ENCODE measurements around the gene CRYZL1.
"Not testable (repeated sequence)": the region's sequence is repeated elsewhere in the genome, so short reads cannot be mapped to it uniquely, and the experiment has no call there.

The CRYZL1 gene

DNA sequence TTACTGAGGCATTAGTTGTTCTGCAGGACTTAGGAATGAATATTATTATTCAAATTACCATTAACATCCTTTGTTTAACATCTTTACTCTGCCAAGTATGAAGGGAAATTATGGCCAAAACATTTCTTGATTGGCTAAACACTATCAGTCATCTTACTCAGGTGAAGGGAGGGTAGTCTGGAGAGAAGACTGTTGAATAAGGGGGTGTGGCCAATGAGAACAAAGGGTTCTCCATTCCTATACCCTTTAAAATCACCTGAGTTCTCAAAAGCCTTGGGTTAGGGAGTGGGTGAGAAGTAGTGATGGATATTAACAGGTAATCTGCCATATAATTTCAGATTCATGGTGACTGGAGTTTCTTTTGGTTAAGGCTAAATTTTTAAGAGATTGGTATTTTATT lies 19.3 kb downstream of the CRYZL1 start:
- peaks cover 16% of the 10 kb centered on the region for H3K36me3 ChIP-seq (ENCODE audit: control insufficient read depth, insufficient read depth, low read length)
- no peak overlapping the region for H3K9ac ChIP-seq (ENCODE audit: low read length)
- H3K9me3 ChIP-seq (ENCODE audit: control insufficient read depth, insufficient read depth, low read depth, low read length), result no peaks in the 10 kb centered on the region
- no peak overlapping the region for H3K4me3 ChIP-seq (ENCODE audit: low read depth, low read length)
- peaks cover 10% of the 10 kb centered on the region; the same call in 1 of the 2 replicates for H3K4me1 ChIP-seq (ENCODE audit: control insufficient read depth, insufficient read depth, low read length)
- no peaks in the 10 kb centered on the region for H3K27me3 ChIP-seq (ENCODE audit: control insufficient read depth, insufficient read depth, low read length)
- H3K27ac ChIP-seq (ENCODE audit: low read depth, low read length), result no peak overlapping the region

DNA sequence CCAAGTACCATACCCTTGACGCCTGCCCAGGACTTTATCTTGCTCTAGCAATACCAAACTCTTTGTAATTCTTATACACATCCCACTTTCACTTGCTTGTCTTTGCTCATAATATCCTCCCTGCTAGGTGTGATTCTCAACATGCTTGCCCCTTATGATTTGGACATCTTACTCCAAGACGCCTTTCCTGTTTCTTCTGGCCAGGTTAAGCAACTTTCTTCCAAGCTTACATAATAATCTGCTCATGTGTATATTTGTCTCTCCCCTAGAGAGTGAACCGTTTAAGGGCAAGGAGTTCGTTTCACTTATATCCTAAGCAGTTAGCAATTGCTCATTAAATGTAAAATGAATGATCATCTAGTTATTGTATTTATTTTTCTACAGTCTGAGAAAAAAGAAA lies 21.8 kb downstream of the CRYZL1 start:
- Histone ChIP-seq H3K36me3 (ENCODE audit: control insufficient read depth, insufficient read depth, low read length) (peaks cover 16% of the 10 kb centered on the region), H3K9ac (ENCODE audit: low read length) (no peak overlapping the region), H3K27me3 (ENCODE audit: control insufficient read depth, insufficient read depth, low read length) (no peaks in the 10 kb centered on the region), H3K9me3 (ENCODE audit: control insufficient read depth, insufficient read depth, low read depth, low read length) (no peaks in the 10 kb centered on the region), H3K4me1 (ENCODE audit: control insufficient read depth, insufficient read depth, low read length) (peaks cover 10% of the 10 kb centered on the region; the same call in 1 of the 2 replicates), H3K4me3 (ENCODE audit: low read depth, low read length) (no peak overlapping the region), H3K27ac (ENCODE audit: low read depth, low read length) (no peak overlapping the region)

DNA sequence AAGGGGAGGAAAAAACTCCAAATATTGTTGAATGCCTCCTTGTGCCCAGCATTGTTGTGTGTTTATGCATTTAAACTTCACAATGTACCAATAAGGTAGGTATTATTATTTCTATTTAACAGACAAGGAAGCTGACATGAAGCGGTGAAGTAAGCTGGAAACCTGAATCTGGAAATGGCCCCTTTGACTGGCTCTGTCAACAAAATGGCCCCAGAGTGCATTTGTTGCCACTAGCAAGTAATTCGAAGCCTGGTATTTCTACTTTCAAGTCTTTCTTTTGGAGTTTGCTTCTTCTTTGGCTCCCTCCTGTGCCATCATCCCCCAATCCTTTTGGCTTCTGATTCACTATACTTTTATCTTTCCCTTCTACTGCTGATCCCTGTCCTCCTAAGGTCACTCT lies 23.1 kb downstream of the CRYZL1 start:
- H3K27ac ChIP-seq (ENCODE audit: low read depth, low read length), result no peak overlapping the region
- H3K27me3 ChIP-seq (ENCODE audit: control insufficient read depth, insufficient read depth, low read length), result no peaks in the 10 kb centered on the region
- peaks cover 10% of the 10 kb centered on the region; the same call in 1 of the 2 replicates for H3K4me1 ChIP-seq (ENCODE audit: control insufficient read depth, insufficient read depth, low read length)
- peaks cover 14% of the 10 kb centered on the region for H3K36me3 ChIP-seq (ENCODE audit: control insufficient read depth, insufficient read depth, low read length)
- no peak overlapping the region for H3K9ac ChIP-seq (ENCODE audit: low read length)
- no peak overlapping the region for H3K4me3 ChIP-seq (ENCODE audit: low read depth, low read length)
- no peaks in the 10 kb centered on the region for H3K9me3 ChIP-seq (ENCODE audit: control insufficient read depth, insufficient read depth, low read depth, low read length)

DNA sequence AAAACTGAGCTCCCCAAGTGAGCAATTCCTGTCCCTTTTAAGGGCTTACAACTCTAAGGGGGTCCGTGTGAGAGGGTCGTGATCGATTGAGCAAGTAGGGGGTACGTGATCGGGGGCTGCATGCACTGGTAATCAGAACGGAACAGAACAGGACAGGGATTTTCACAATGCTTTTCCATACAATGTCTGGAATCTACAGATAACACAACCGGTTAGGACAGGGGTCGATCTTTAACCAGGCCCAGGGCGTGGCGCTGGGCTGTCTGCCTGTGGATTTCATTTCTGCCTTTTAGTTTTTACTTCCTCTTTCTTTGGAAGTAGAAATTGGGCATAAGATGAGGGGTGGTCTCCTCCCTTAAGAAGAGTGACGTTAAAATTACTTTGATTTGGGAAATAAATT lies 24.0 kb downstream of the CRYZL1 start:
- not testable (repeated sequence) for H3K9me3 ChIP-seq (ENCODE audit: control insufficient read depth, insufficient read depth, low read depth, low read length)
- peaks cover 19% of the 10 kb centered on the region for H3K36me3 ChIP-seq (ENCODE audit: control insufficient read depth, insufficient read depth, low read length)

DNA sequence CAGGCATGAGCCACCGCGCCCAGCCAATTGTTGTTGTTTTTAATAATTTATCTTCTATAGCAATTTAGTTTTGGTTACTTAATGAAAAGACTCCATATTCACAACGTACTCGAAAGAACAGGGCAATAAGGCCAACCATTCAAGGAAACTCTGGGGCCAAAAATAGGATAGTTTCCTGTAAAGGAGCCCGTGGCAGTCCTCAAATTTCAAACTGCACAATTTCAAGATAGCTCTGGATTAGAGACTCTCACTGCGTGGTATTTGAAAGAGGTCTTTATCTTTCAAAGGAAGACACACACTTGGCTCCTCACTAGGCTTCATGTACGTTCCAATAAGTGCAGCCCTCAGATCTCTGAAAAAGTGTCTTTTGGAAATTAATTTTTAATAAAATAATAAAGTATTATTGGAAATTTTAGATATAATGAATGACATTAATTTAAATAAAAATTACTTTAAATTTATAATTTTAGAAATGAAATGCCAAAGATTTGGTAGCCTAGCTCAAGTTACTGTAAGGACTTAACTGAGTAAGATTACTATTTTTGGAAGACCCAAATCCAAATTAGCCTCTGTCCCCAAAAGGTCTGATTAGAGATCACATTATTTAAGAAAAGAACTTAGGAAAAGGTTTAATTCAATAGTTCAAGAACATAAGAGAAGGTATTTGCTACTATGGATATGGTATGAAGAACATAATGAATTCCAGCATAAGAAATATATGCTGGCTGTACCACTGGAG lies 30.4 kb downstream of the CRYZL1 start:
- no peak overlapping the region for H3K4me3 ChIP-seq (ENCODE audit: low read depth, low read length)
- H3K27me3 ChIP-seq (ENCODE audit: control insufficient read depth, insufficient read depth, low read length), result no peaks in the 10 kb centered on the region
- no peaks in the 10 kb centered on the region for H3K9me3 ChIP-seq (ENCODE audit: control insufficient read depth, insufficient read depth, low read depth, low read length)
- no peak overlapping the region for H3K9ac ChIP-seq (ENCODE audit: low read length)
- no peak overlapping the region for H3K27ac ChIP-seq (ENCODE audit: low read depth, low read length)
- H3K4me1 ChIP-seq (ENCODE audit: control insufficient read depth, insufficient read depth, low read length), result no peaks in the 10 kb centered on the region
- peaks cover 30% of the 10 kb centered on the region for H3K36me3 ChIP-seq (ENCODE audit: control insufficient read depth, insufficient read depth, low read length)

More for the DNA sequence above, 24.0 kb downstream of the CRYZL1 start:
- not testable (repeated sequence) for H3K27ac ChIP-seq (ENCODE audit: low read depth, low read length); H3K4me1 ChIP-seq (ENCODE audit: control insufficient read depth, insufficient read depth, low read length); H3K4me3 ChIP-seq (ENCODE audit: low read depth, low read length); H3K27me3 ChIP-seq (ENCODE audit: control insufficient read depth, insufficient read depth, low read length); H3K9ac ChIP-seq (ENCODE audit: low read length)

DNA sequence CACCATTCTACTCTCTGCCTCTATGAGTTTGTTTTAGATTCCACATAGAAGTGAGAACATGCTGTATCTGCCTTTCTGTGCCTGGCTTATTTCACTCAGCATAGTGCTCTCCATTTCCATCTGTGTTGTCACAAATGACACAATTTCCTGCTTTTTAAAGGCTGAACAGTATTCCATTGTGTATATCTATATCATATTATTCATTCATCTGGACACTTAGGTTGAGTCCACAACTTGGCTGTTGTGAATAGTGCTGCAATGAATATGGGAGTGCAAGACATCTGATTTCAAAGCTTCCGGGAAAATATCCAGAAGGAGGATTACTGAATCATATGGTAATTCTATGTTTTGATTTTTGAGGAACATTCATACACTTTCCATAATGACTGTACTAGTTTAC lies 33.0 kb downstream of the CRYZL1 start:
- H3K27me3 ChIP-seq (ENCODE audit: control insufficient read depth, insufficient read depth, low read length), result no peaks in the 10 kb centered on the region
- no peak overlapping the region for H3K4me3 ChIP-seq (ENCODE audit: low read depth, low read length)
- H3K4me1 ChIP-seq (ENCODE audit: control insufficient read depth, insufficient read depth, low read length), result no peaks in the 10 kb centered on the region
- H3K9me3 ChIP-seq (ENCODE audit: control insufficient read depth, insufficient read depth, low read depth, low read length), result no peaks in the 10 kb centered on the region
- H3K36me3 ChIP-seq (ENCODE audit: control insufficient read depth, insufficient read depth, low read length), result peaks cover 31% of the 10 kb centered on the region
- no peak overlapping the region for H3K9ac ChIP-seq (ENCODE audit: low read length)
- H3K27ac ChIP-seq (ENCODE audit: low read depth, low read length), result no peak overlapping the region

DNA sequence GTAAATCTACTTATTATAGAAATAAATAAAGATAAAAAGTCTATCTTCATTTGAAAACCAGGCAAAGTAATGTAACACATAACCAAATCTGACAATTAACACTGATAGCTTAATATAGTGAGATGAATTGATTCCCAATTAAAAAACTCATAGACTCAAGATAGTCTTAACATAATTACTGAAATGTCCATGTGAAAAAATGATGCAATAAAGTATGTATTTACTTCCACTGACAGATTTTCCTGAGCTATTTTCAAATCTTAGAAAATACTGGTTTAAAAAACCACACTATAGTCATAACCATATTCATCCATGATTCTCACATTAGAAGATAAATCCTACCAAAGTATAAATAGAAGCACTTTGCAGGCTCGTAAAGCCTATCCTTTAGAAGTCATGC lies 43.5 kb downstream of the CRYZL1 start:
- Histone ChIP-seq H3K36me3 (ENCODE audit: control insufficient read depth, insufficient read depth, low read length) (peaks cover 58% of the 10 kb centered on the region), H3K4me1 (ENCODE audit: control insufficient read depth, insufficient read depth, low read length) (no peaks in the 10 kb centered on the region), H3K27me3 (ENCODE audit: control insufficient read depth, insufficient read depth, low read length) (no peaks in the 10 kb centered on the region), H3K4me3 (ENCODE audit: low read depth, low read length) (no peak overlapping the region), H3K27ac (ENCODE audit: low read depth, low read length) (no peak overlapping the region), H3K9me3 (ENCODE audit: control insufficient read depth, insufficient read depth, low read depth, low read length) (no peaks in the 10 kb centered on the region), H3K9ac (ENCODE audit: low read length) (no peak overlapping the region)

DNA sequence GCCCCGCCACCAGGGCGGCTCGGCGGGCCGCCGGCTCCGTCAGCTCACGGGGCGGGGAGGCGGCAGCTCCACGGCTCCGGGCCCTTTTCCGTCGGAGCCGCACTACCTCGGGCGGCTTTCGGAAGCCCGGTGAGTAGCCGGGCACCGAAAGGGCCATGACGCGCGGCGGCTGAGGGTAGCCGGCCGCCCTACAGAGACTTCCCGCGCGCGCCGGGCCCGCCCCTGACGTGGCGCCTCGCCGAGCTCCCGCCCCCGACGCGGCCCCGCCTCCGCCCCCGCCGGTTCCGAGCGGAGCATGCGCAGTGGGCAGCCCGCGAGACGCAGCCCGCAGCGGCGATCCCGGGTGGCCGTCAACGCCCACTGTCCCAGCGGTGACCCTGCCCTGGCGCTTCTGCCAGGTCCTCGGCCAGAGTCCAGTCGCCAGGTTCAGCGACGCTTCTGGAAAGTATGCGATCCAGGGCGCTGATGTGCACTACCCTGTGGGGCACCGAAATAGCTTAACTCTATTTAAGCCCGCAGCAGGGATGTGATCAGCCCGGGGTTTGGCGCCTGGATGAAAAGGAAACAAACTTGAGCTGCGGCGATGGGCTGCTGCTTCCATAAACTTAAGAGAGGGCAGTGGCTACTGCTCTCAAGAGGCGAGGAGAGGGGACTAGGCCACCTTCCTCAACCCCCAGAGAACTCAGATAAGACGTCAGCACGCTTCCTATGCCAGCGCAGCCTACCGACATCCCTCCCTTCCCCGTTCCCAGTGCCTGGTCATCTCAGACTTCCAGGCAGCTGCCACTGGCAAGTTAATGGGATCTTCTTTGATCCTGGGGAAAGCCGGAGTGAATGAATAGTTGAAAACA lies 52.8 kb downstream of the CRYZL1 start, which contains the start of gene DONSON:
DONSON (minus strand) TSS at position 200 of the 851 bp plus-strand sequence; CDS start at position 157, 43 bp downstream.
- Histone ChIP-seq H3K36me3 (ENCODE audit: control insufficient read depth, insufficient read depth, low read length) (peaks cover 19% of the 10 kb centered on the region), H3K4me3 (ENCODE audit: low read depth, low read length) (peak within 1 kb of the TSS; percentile 71), H3K9ac (ENCODE audit: low read length) (peak within 1 kb of the TSS; percentile 85), H3K4me1 (ENCODE audit: control insufficient read depth, insufficient read depth, low read length) (peaks cover 9% of the 10 kb centered on the region; the same call in 1 of the 2 replicates), H3K27ac (ENCODE audit: low read depth, low read length) (no peak within 1 kb of the TSS; the same call in 1 of the 2 replicates), H3K9me3 (ENCODE audit: control insufficient read depth, insufficient read depth, low read depth, low read length) (no peaks in the 10 kb centered on the region), H3K27me3 (ENCODE audit: control insufficient read depth, insufficient read depth, low read length) (no peaks in the 10 kb centered on the region)

DNA sequence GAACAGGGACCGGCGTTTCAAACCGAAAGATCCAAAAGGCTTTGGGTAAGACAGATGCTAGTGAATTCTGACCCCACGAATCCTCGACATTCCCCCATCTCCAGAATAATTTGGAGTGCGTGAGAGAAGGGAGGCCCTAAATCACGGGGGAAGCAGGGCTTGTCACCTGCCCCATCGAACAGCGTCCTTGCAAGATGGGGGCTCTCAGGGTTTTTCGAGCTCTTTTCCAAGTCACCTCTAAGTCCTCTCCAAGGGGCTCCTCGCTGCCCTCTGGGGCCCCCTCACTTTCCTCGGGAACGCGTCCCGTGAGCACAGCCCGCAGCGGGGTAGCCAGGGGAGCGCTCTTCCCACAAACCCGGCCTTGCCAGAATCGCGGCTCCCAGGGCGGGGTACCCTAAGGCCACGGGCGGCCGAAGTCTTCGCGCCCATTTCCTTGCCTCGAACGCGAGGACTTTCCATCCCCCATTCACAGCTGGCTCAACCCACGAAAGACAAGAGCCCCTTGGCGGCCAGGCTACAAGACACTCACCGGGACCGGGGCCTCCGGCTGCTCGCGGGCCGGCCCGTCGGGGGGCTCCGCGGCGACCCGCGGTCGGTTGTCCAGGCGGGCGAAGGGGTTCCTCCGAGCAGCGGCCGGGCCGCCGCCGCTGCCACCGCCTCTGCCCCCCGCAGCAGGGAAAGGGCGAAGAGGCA lies 53.6 kb downstream of the CRYZL1 start:
- Histone ChIP-seq H3K4me1 (ENCODE audit: control insufficient read depth, insufficient read depth, low read length) (peaks cover 9% of the 10 kb centered on the region; the same call in 1 of the 2 replicates), H3K9ac (ENCODE audit: low read length) (peak overlapping the region; percentile 85), H3K27ac (ENCODE audit: low read depth, low read length) (no peak overlapping the region; the same call in 1 of the 2 replicates), H3K27me3 (ENCODE audit: control insufficient read depth, insufficient read depth, low read length) (no peaks in the 10 kb centered on the region), H3K9me3 (ENCODE audit: control insufficient read depth, insufficient read depth, low read depth, low read length) (no peaks in the 10 kb centered on the region), H3K4me3 (ENCODE audit: low read depth, low read length) (peak overlapping the region; percentile 71), H3K36me3 (ENCODE audit: control insufficient read depth, insufficient read depth, low read length) (peaks cover 24% of the 10 kb centered on the region)

DNA sequence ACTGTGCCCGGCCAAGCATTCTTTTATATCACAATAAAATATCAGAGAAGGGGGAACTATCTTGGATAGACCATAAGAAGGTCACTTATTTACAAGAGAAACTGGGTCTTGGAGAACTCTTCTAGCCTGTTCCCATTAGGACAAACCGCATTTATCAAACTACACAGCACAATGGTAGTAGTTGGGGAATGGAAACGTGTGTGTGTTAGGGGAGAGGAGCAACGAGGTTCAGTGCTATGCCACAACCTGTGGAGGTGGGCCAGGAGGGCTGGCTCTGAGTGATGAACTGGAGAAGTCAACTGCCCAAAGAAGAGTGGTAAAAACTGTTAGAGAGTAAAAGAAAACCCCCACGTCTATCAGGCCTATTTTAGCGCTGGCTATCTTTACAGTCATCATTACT lies 54.6 kb downstream of the CRYZL1 start:
- Histone ChIP-seq H3K9me3 (ENCODE audit: control insufficient read depth, insufficient read depth, low read depth, low read length) (no peaks in the 10 kb centered on the region), H3K27ac (ENCODE audit: low read depth, low read length) (no peak overlapping the region), H3K27me3 (ENCODE audit: control insufficient read depth, insufficient read depth, low read length) (no peaks in the 10 kb centered on the region), H3K4me3 (ENCODE audit: low read depth, low read length) (peak overlapping the region; percentile 71), H3K36me3 (ENCODE audit: control insufficient read depth, insufficient read depth, low read length) (peaks cover 32% of the 10 kb centered on the region), H3K4me1 (ENCODE audit: control insufficient read depth, insufficient read depth, low read length) (peaks cover 9% of the 10 kb centered on the region; the same call in 1 of the 2 replicates), H3K9ac (ENCODE audit: low read length) (no peak overlapping the region)

All from HUES6 (cell line).